Eye (tissue), 1 donor: ENCODE results near the gene ZNF407.
A peak's percentile ranks its signal among the peaks of the same experiment; 100 is the strongest.

Experiments used
- DNase-seq: peaks from one replicate; pipeline ENCODE4 v3.0.0-alpha.2; 2015

The ZNF407 gene

DNA sequence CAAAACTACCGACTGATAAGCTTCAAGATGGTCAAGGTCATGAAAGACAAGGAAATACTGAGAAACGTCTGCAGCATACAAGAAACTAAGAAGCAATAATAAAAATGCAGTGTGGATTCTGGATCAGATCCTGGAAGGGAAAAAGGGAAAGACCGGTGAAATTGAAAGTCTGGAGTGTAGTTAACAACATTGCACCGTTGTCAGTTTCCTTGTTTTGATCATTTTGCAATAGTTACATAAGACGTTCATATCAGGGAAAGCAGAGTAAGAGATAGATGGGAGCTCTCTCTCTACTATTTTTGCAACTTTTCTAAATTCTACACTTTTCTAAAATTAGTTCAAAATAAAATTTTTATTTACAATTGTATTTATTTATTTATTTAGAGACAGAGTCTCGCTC is 15.0 kb upstream of the ZNF407 start:
- DNase-seq = no peak

DNA sequence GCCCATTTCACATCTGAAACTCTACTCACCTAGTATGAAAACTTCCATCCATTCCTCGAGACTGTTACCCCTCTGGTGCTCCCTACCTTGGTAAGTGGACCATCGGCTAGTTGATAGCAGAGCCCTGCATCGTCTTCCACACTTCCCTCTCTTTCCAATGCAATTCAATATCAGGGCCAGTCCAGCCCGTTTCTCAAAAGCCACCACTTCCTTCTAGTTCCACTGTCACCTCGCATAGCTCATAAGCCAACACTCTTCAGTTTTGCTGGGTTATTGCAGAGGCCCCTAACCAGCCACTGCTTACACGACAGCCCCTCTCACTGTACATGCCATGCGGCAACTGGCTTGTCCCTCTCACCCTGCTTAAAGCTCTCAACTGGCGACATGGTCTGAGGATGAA is 10.2 kb upstream of the ZNF407 start:
- DNase-seq = no peak

- no peak for DNase-seq
Measured at GRCh38 chr18:74589021-74589420, 8.6 kb upstream of the ZNF407 start.

DNA sequence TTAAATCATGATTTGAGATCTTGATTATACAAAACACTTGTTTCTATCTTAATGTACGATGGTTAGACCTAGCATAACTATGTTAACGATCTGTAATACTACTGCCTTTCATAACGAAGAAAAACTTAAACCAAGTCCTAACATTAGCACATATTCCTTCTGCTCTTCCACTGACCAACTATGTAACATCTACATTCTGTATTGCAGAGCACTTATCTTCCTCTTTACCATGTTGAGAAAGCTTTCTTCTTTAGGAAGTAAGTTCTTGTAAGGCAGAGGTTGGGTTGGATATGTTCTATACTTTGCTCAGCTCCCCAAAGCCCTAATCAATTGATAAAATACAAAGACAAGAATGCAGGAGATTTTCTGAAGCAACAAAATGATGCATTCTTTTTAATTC is 7.9 kb upstream of the ZNF407 start:
- no peak for DNase-seq

GRCh38 chr18:74590671-74591070 is 7.0 kb upstream of the ZNF407 start:
- DNase-seq = no peak

DNA sequence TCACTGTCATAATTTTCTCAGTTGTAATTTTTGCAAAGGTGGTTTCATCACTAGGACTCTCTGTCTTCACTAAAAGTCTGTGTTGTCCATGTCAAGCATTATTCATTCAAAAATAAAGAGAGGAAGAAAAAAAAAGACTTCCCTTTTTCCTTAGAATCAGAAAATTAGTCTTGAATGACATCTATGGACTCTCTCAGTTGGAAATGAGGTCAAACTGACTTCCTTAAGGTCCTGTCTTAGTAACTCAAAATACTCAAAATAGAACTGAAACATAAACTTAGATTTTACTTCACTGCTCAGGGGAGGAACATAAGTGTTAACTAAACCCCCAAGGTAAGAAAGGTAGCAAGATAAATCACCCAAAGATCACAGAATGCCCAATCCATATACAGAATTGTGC is 2.2 kb upstream of the ZNF407 start:
- DNase-seq = no peak

GRCh38 chr18:74597034-74597661 is 522 bp upstream of the ZNF407 start:
- DNase-seq = no peak

DNA sequence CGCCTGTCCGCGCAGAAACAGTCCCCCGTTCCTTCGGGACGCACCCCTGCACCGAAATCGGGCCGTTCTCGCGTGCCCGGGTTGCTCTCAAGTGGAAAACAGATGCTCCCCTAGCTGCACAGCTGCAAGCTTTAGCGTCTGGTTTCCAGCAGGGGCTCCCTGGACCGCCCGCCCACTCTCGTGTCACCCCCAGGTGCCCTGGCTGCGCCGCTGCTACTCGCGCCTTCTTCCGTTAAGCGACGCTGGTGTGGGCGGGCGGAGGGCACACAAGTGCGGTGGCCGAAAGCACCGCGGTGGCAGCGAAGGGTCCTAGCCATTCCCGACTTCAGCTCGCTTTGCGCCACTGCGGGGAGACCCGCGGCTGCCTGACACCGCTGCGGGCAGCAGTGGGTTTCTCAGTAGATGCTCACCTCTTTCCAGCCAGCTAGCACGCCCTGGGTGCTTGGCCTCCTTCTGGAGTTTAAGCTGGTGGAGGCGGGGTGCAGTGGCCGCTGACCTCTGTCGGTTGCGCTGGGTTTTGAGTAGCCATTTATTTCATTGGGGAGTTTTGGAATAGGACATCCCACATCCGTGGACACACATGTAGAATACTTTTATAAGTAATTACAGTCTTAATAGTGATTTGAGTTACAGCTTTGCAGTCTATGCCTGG is 806 bp downstream of the ZNF407 start:
- DNase-seq = peak; percentile 88

DNA sequence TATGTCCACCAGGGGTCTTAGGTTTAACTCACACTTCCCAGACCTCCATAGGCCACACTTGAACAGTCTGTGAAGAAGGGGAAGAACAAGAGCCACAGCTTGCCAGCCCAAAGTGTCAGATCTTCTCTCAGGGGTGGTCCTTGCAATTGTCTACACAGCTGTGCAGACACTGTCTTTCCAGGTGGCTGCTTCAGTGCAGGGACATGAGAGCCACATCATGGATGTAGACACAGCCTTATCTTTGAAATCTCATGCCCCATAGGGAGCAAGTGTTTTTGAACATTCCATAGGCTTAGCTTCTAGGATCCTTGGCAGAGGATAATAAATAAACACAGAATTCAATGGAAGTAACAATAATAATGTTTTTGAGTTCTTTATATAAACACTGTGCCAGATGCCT is 6.7 kb downstream of the ZNF407 start:
- no peak for DNase-seq

DNA sequence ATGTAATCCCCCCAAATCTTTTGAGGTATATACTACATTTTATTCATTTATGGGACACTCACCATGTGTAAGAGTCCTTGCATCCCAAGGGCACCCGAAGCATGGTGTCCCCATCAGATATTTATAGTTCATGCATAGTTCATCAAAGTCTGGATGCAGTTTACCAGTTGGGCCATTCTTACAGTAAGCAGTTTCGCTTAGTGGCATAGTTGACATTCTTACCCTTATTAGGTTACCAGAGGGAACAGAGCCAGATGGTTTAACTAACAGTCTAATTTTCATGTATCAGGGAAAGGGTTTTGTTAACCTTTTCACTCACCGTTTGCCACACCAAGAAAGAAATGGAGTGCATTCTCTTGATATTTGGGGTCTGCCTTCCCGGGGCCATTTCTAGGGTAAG is 7.1 kb downstream of the ZNF407 start:
- DNase-seq = peak; percentile 47

DNA sequence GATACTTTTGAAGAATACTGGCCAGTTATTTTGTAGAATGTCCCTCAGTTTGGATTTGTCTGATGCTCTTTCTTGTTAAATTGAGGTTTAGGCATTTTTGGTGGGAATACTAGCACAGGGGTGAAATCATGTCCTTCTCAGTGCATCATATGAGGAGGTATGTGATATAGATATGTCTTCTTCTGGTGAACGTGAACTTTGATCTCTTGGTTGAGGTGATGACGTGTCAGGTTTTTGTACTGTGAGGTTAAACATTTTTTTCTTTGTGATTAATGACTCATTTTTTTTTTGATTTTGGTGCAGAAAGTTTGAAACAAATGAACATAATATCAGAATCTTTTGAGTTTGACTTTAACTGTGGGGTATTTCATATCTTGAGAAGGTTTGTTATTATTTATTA is 11.0 kb downstream of the ZNF407 start:
- no peak for DNase-seq

GRCh38 chr18:74609535-74609934 is 11.9 kb downstream of the ZNF407 start:
- DNase-seq = no peak

DNA sequence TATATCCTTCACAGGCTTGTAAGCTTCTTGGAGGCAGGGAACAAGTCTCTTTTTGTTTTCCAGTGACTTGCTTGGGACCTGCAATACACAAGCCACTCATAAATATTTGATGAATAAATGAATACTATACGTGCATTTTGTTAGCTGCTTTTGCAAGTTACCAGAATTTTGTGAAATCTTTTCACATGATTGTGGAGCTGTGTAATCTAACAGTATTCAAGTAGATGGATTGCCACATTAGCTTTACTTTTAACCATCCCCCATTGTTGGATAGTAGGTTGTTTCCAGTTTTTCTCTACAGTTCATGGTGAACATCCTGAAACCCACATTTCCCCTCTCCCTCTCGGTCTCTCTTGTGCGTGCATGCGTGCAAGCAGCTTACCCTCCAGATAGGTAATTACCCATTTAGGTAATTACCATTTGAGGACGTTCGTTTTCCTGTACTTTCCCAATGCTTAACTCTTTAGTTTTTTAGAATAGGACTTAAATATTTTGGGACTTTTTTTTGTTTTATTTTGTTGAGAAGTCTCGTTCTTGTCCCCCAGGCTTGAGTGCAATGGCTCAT is 12.5 kb downstream of the ZNF407 start:
- DNase-seq = no peak

GRCh38 chr18:74610860-74611259 is 13.2 kb downstream of the ZNF407 start:
- DNase-seq = no peak

- DNase-seq = no peak
Measured at GRCh38 chr18:74611765-74612164, 14.1 kb downstream of the ZNF407 start.

DNA sequence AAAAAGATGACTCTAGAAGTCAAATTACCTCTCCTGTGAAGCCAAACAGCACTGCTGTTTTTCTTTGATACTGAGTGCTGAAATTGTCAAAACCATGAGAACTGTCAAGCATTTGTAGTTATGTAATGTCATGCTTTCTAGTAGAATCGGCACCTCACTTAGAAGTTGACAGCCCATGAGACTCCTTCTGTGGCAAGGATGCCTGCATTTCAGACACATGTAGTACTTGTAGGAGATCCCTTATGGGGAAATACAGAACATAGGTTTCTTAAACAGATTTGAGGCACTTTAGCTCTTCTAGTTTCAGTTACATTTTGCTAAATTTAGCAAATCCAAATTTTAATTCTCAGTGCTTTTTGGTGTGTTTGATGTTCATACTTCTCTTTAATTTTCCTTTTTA is 15.7 kb downstream of the ZNF407 start:
- DNase-seq = no peak

DNA sequence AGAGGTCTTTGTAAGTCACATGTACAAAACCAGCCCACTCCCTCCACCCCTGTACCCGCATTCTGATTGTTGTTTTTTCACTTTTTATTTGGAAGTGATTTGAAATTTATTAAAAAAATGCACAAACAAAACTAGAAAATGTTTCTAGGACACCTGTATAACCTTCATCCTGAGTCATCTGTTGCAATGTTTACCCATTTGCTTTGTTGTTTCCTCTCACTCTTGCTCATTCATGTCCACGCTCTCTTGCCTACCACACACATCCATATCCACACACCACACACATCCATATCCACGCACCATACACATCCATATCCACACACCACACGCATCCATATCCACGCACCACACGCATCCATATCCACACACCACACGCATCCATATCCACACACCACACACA is 18.8 kb downstream of the ZNF407 start:
- no peak for DNase-seq

- no peak for DNase-seq
Measured at GRCh38 chr18:74617486-74617885, 19.8 kb downstream of the ZNF407 start.

DNA sequence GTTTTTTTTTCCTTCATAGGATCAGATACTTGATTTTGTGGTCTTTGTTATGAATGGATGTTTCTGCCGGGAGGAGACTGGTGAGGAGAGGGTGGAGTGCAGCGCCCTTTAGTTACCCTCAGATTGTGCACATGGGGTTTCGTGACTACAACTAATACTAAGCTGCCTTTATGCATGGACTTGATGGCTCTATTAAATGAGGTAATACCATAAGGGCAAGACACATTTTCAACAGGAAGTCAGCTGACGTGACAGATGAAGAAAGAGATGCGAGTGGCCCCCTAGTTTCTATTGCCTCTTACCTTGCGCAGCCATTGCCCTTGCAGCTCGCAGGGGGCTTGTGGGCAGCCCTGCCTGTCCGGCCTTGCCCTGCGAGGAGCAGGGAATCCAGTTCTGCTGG is 24.4 kb downstream of the ZNF407 start:
- no peak for DNase-seq

DNA sequence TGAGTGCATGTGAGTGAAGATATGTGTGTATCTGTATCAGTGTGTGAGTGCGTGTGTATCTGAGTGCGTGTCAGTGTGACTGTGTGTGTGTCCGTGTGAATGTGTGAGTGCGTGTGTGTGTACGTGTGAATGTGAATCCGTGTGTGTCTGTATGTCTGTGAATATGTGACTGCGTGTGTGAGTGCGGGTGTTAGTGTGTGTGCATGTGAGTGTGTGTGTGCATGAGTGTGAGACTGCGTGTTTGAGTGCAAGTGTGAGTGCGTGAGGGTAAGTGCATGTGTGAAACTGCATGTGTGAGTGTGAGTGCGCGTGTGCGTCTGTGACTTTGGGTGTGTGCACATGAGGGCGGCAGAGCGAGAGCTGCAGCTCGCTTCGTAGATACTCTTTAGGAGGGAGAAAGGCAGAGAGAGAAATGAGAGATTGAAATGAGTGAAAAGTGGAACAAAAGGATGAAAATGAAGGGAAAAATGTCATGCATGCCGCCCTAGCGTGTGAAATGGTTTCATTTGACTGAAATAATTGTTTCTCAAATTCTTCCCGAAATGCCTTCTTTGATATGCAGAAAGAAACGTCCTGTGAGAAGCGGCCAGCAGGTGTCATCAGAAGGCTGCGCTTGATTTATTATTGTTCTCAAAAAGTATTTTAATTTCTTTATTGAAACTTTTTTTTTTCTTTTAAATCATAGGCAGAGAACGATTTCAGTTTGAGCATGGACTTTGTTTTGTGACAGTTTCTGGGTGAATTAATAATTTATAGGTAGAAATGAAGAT is 25.6 kb downstream of the ZNF407 start:
- DNase-seq = peak; percentile 40

GRCh38 chr18:74624466-74624865 is 26.8 kb downstream of the ZNF407 start:
- no peak for DNase-seq

GRCh38 chr18:74625157-74625556 is 27.5 kb downstream of the ZNF407 start:
- DNase-seq = no peak

- DNase-seq = no peak
Measured at GRCh38 chr18:74626049-74626874, 28.6 kb downstream of the ZNF407 start.
